Hepatocyte (in vitro differentiated cells): Measurements from ENCODE around the gene GNG12.

ENCODE experiments used
- CTCF ChIP-seq: fragments of 200-600 bp; sonication (generic); IDR thresholded peaks from 2 replicates; pipeline ENCODE4 v1.5.1; 2016; ENCODE audit warnings: antibody characterized with exemption, mild to moderate bottlenecking; ENCODE audit not compliant: poor library complexity
- EZH2 ChIP-seq: fragments of 200-600 bp; sonication (generic); IDR thresholded peaks from 2 replicates; pipeline ENCODE4 v1.6.1; 2016; ENCODE audit warnings: antibody characterized with exemption, mild to moderate bottlenecking, borderline replicate concordance
- EZH2phosphoT487 ChIP-seq: fragments of 200-600 bp; sonication (generic); IDR thresholded peaks from one replicate; pipeline ENCODE4 v1.6.1; 2018; ENCODE audit warnings: antibody characterized with exemption, mild to moderate bottlenecking, low read depth, moderate library complexity; ENCODE audit not compliant: unreplicated experiment, severe bottlenecking

DNA sequence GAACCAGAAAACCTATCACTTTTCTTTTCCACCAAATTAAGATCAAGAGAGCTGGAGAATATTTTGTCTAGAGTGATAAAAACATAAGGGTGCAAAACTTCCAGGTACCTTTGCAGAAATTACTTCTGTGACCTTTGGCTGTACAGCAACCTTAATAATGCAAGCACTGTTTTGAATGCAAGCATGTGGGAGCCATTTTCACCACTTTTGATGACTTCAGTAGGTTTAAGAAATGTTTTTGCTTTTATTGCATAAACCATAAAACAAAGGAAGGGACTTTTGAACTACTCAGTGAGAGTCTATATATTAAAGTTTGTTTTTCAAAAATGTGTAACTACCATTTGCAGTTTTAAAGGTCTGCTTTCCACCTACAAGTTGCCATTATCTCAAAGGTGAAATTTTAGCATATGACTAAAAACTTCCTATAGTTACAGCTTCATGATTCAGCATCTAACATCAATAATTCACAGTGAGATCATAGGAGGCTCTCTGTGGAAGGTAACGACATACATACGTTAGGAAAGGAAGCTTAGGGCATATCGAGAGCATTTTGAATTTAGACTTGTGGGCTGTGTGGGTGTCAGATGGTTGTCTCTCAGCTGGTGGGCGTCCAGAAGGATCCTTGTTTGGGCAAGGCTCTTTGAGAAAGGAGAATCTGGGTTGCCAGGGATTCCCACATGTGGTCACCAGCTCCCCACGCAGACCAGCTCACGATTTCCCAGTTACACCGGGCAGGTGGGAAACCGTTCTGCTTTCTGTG is 149.3 kb downstream of the GNG12 start:
- TF ChIP-seq CTCF: no peak
- no peak for TF ChIP-seq EZH2
- no peak for TF ChIP-seq EZH2phosphoT487
